MM.1S (cell line): Measurements from ENCODE around the gene TCF7.

ENCODE experiments used
- CTCF ChIP-seq: fragments of 300-600 bp; sonication (generic); IDR thresholded peaks from 2 replicates; pipeline ENCODE4 v1.5.1; 2016; ENCODE audit warnings: antibody characterized with exemption, low read length, mixed read lengths
- EZH2 ChIP-seq: fragments of 300-600 bp; sonication (generic); optimal IDR thresholded peaks from 2 replicates; pipeline ENCODE3; 2017; ENCODE audit warnings: low read depth, mild to moderate bottlenecking, antibody characterized with exemption, low read length, mixed read lengths

GRCh38 chr5:134097211-134097749 is 17.2 kb upstream of the TCF7 start:
- no peak for TF ChIP-seq CTCF
- no peak for TF ChIP-seq EZH2
